ENCODE measurements around the gene NCKAP5.

NCKAP5 gene

GRCh38 chr2:132725748-132726147 is 842.5 kb downstream of the NCKAP5 start:
- H3K4me3 ChIP-seq (ENCODE audit: low read depth, low read length), result no peak overlapping the region
- no peak for TF ChIP-seq CTCF (IDR thresholded peaks at IDR 0.05; ENCODE audit: low read depth, low read length)

- no peak overlapping the region for H3K4me3 ChIP-seq (ENCODE audit: low read depth, low read length)
- TF ChIP-seq CTCF (IDR thresholded peaks at IDR 0.05; ENCODE audit: low read depth, low read length), result no peak
Observed at GRCh38 chr2:132725148-132725547, 843.1 kb downstream of the NCKAP5 start.

GRCh38 chr2:132721938-132722337 is 846.3 kb downstream of the NCKAP5 start:
- TF ChIP-seq CTCF (IDR thresholded peaks at IDR 0.05; ENCODE audit: low read depth, low read length), result no peak
- H3K4me3 ChIP-seq (ENCODE audit: low read depth, low read length), result no peak overlapping the region

DNA sequence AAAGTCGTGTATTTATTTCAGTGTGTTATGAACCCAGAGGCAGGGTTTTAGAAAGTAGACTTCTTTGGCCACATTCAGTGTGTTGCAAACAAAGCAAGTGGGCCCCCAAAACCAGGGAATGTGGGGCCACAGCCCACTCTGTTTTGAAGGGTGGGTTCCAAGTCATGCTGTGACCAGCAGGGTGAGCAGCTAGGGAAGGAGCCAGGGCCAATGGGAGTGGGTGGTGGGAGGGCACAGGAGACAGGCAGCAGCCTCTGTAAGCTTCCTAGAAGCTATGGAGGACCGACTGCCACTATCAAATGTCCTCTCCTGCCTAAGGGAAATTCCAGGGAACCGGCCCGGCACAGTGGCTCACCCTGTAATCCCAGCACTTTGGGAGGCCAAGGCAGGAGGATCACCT is 847.9 kb downstream of the NCKAP5 start:
- no peak overlapping the region for H3K4me3 ChIP-seq (ENCODE audit: low read depth, low read length)
- no peak for TF ChIP-seq CTCF (IDR thresholded peaks at IDR 0.05; ENCODE audit: low read depth, low read length)

GRCh38 chr2:132719480-132719879 is 848.8 kb downstream of the NCKAP5 start:
- no peak overlapping the region for H3K4me3 ChIP-seq (ENCODE audit: low read depth, low read length)
- TF ChIP-seq CTCF (IDR thresholded peaks at IDR 0.05; ENCODE audit: low read depth, low read length), result no peak

DNA sequence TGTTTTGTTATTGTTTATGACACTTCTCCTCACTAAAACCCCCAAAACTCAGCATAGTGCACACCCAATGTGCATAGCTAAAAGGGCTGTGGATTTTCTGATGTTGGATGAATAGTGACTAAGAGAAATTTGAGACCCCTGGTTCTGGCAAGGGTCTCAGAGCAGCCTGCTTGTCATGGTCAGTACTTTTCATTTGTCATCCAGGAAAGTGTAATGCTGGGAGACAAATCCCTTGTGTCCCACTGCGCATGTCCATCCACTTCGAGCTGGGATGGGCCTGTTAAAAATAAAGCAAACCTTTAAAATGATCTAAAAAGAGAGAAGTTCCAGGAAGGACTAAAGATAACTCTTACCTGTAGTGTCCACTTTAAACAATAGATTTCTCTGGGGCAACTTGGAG is 851.3 kb downstream of the NCKAP5 start:
- H3K4me3 ChIP-seq (ENCODE audit: low read depth, low read length), result no peak overlapping the region

More for the DNA sequence above, 851.3 kb downstream of the NCKAP5 start:
- TF ChIP-seq CTCF (IDR thresholded peaks at IDR 0.05; ENCODE audit: low read depth, low read length), result no peak
